ENCODE data around the gene CORO2A. TPM values are rescaled to one million over a fixed set of nuclear protein-coding genes. Genes with fewer than 3 reads are reported as not detected.

Gene CORO2A
- total and polyA plus RNA-seq, 2 of the 13 experiments (the other 11 are each of a cell fraction or from before 2014, with no cell fraction given), result 14.4 to 15.3 TPM

GRCh38 chr9:98176391-98177259 is 15.8 kb downstream of the CORO2A start (continued):
- TF ChIP-seq SOX6 (IDR thresholded peaks at IDR 0.05), result no peak
- TF ChIP-seq SOX6 (CRISPR knock-in tag; IDR thresholded peaks at IDR 0.05), result peak; percentile 55
- TF ChIP-seq ZNF17 (CRISPR knock-in tag; IDR thresholded peaks at IDR 0.05), result no peak
- TF ChIP-seq ZGPAT (CRISPR knock-in tag; IDR thresholded peaks at IDR 0.05), result no peak
- TF ChIP-seq PPARG (CRISPR knock-in tag; conservative IDR thresholded peaks at IDR 0.05), result no peak
- TF ChIP-seq CENPT (CRISPR knock-in tag; IDR thresholded peaks at IDR 0.05; ENCODE audit: low read depth), result no peak
- no peak for TF ChIP-seq SNAPC4 (CRISPR knock-in tag; IDR thresholded peaks at IDR 0.05)
- TF ChIP-seq ZNF768 (CRISPR knock-in tag; IDR thresholded peaks at IDR 0.05), result no peak
- TF ChIP-seq HMGA1 (CRISPR knock-in tag; conservative IDR thresholded peaks at IDR 0.05), result no peak
- TF ChIP-seq BCL3 (CRISPR knock-in tag; IDR thresholded peaks at IDR 0.05), result no peak
- no peak for TF ChIP-seq MBNL3 (CRISPR knock-in tag; conservative IDR thresholded peaks at IDR 0.05)
- no peak for TF ChIP-seq GABPB1 (CRISPR knock-in tag; IDR thresholded peaks at IDR 0.05)
- TF ChIP-seq CC2D1A (CRISPR knock-in tag; IDR thresholded peaks at IDR 0.05), result no peak
- TF ChIP-seq TARDBP (CRISPR knock-in tag; IDR thresholded peaks at IDR 0.05), result no peak
- TF ChIP-seq CHCHD3 (CRISPR knock-in tag; IDR thresholded peaks at IDR 0.05), result no peak
- no peak for TF ChIP-seq SRY (CRISPR knock-in tag; IDR thresholded peaks at IDR 0.05)
- no peak for TF ChIP-seq ZNF430 (CRISPR knock-in tag; IDR thresholded peaks at IDR 0.05)
- TF ChIP-seq TRIM22 (IDR thresholded peaks at IDR 0.05), result no peak

Data from HepG2 (cell line).